Mesendoderm (in vitro differentiated cells): Measurements from ENCODE around the gene SLC35A4.
A peak's percentile ranks its signal among the peaks of the same experiment; 100 is the strongest.

Experiments
- DNase-seq: peaks from one replicate; pipeline ENCODE4 v3.0.0; 2013
- H2AK5ac ChIP-seq: 2 replicates; pipeline ENCODE4 v1.6.1; 2013; ENCODE audit warnings: low read length, inconsistent platforms
- H2BK120ac ChIP-seq: 2 replicates; pipeline ENCODE4 v1.6.1; 2013; ENCODE audit warnings: low read depth, mild to moderate bottlenecking, low read length, moderate library complexity, mixed read lengths
- H2BK15ac ChIP-seq: replicated peaks from 2 replicates; pipeline ENCODE4 v1.6.1; 2013; ENCODE audit warnings: low read depth, mild to moderate bottlenecking, moderate library complexity
- H2BK5ac ChIP-seq: 2 replicates; pipeline ENCODE4 v1.6.1; 2013; ENCODE audit warnings: low read length, inconsistent platforms
- H3K18ac ChIP-seq: 2 replicates; pipeline ENCODE4 v1.6.1; 2013; ENCODE audit warnings: mild to moderate bottlenecking, low read length, mixed read lengths
- H3K23ac ChIP-seq: one replicate; pipeline ENCODE4 v1.6.1; 2013; ENCODE audit warnings: low read length
- H3K27ac ChIP-seq: 2 replicates; pipeline ENCODE4 v1.5.1; 2013; ENCODE audit warnings: low read depth, mild to moderate bottlenecking, inconsistent platforms, low read length, moderate library complexity
- H3K27me3 ChIP-seq: 2 replicates; pipeline ENCODE4 v1.6.1; 2013; ENCODE audit warnings: low read length, control low read depth, mild to moderate bottlenecking, inconsistent platforms; ENCODE audit not compliant: insufficient read depth, poor library complexity
- H3K36me3 ChIP-seq: 2 replicates; pipeline ENCODE4 v1.6.1; 2013; ENCODE audit warnings: low read length, inconsistent platforms; ENCODE audit not compliant: control insufficient read depth, insufficient read depth
- H3K4ac ChIP-seq: one replicate; pipeline ENCODE4 v1.6.1; 2013; ENCODE audit warnings: low read depth, mild to moderate bottlenecking, low read length, moderate library complexity
- H3K4me1 ChIP-seq: 2 replicates; pipeline ENCODE4 v1.6.1; 2013; ENCODE audit warnings: low read depth, low read length, inconsistent platforms; ENCODE audit not compliant: control insufficient read depth
- H3K4me2 ChIP-seq: 2 replicates; pipeline ENCODE4 v1.6.1; 2013; ENCODE audit warnings: low read length
- H3K4me3 ChIP-seq: 2 replicates; pipeline ENCODE4 v1.5.1; 2013; ENCODE audit warnings: mild to moderate bottlenecking, low read length
- H3K56ac ChIP-seq: one replicate; pipeline ENCODE4 v1.6.1; 2013; ENCODE audit warnings: low read length
- H3K79me1 ChIP-seq: 2 replicates; pipeline ENCODE4 v1.6.1; 2013; ENCODE audit warnings: low read length, inconsistent platforms
- H3K79me2 ChIP-seq: 2 replicates; pipeline ENCODE4 v1.6.1; 2013; ENCODE audit warnings: mild to moderate bottlenecking, low read length; ENCODE audit not compliant: control insufficient read depth, insufficient read depth
- H3K9ac ChIP-seq: 2 replicates; pipeline ENCODE4 v1.6.1; 2013; ENCODE audit warnings: low read length, inconsistent platforms
- H4K5ac ChIP-seq: one replicate; pipeline ENCODE4 v1.6.1; 2013; ENCODE audit warnings: low read length
- H4K8ac ChIP-seq: one replicate; pipeline ENCODE4 v1.6.1; 2013; ENCODE audit warnings: low read depth, mild to moderate bottlenecking, control low read depth, low read length, moderate library complexity
- WGBS: extraction: QIAGEN DNeasy Blood & Tissue Kit; methylation state at CpG from one replicate; pipeline ENCODE4 v1.1.7; 2013; ENCODE audit warnings: low lambda C conversion rate, missing lambda C conversion rate; ENCODE audit not compliant: insufficient coverage; ENCODE audit errors: extremely low coverage; 5-methylcytosine and 5-hydroxymethylcytosine counted together

SLC35A4 gene

DNA sequence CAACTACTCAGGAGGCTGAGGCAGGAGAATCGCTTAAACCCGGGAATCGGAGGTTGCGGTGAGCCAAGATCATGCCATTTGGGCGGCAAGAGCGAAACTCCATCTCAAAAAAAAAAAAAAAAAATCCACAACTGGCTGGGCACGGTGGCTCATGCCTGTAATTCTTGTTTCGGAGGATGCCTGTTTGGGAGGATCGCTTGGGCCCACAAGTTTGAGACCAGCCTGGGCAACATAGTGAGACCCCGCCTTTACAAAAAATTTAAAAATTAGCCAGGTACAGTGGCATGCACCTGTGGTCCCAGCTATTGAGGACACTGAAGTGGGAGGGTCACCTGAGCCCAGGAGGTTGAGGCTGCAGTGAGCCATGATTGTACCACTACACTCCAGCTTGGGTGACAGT lies 19.0 kb upstream of the SLC35A4 start:
- no peak overlapping the region for H3K9ac ChIP-seq
- H2AK5ac ChIP-seq = no peak overlapping the region
- H3K4me1 ChIP-seq = peaks cover 4% of the 10 kb centered on the region
- H3K56ac ChIP-seq = no peak overlapping the region
- H3K18ac ChIP-seq = no peak overlapping the region
- H3K27ac ChIP-seq = no peak overlapping the region
- no peak overlapping the region for H3K4me2 ChIP-seq
- no peak overlapping the region for H2BK120ac ChIP-seq
- no peak overlapping the region for H3K4me3 ChIP-seq
- H2BK15ac ChIP-seq = no peak overlapping the region
- H4K8ac ChIP-seq = no peak overlapping the region
- no peak overlapping the region for H3K23ac ChIP-seq
- no peaks in the 10 kb centered on the region for H3K79me1 ChIP-seq
- H3K79me2 ChIP-seq = no peaks in the 10 kb centered on the region
- no peak overlapping the region for H2BK5ac ChIP-seq
- H3K36me3 ChIP-seq = peaks cover 3% of the 10 kb centered on the region
- DNase-seq = no peak
- WGBS = no CpG with 5 or more reads among the region's 10 CpGs
- no peak overlapping the region for H3K4ac ChIP-seq
- H3K27me3 ChIP-seq = no peaks in the 10 kb centered on the region
- H4K5ac ChIP-seq = no peak overlapping the region

DNA sequence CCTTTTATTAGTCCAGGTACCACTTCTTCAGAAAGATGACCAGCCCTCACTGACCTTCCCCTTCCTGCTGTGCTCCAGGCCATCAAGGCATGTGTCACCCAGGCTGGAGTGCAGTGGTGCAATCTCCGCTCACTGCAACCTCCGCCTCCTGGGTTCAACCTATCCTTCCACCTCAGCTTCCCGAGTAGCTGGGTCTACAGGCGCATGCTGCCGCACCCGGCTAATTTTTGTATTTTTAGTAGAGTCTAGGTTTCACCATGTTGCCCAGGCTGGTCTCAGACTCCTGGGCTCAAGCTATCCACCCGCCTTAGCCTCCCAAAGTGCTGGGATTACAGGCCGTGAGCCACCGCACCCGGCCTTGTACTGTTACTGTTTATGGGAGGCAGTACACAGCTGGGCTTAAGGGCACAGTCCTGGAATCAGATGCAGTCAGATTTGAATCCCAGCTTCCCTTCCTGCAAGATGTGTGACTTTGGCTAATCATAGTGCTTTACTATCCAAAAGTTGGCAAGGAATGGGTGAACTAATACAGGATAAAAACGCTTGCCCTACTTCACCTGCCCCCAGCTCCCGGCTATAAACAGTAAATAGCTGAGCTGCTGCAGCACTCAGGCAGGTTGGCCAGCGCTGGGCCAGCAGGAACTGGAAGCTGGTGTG lies 17.6 kb upstream of the SLC35A4 start:
- Histone ChIP-seq H3K4me3 (no peak overlapping the region), H2BK15ac (no peak overlapping the region), H2BK120ac (no peak overlapping the region), H3K36me3 (peaks cover 4% of the 10 kb centered on the region), H3K9ac (peak overlapping the region; percentile 57), H4K8ac (no peak overlapping the region), H3K27ac (no peak overlapping the region), H3K4me1 (peaks cover 4% of the 10 kb centered on the region), H3K56ac (peak overlapping the region; percentile 63), H3K18ac (no peak overlapping the region), H2BK5ac (no peak overlapping the region), H2AK5ac (no peak overlapping the region), H3K79me2 (no peaks in the 10 kb centered on the region), H3K79me1 (peaks cover 2% of the 10 kb centered on the region), H4K5ac (no peak overlapping the region), H3K4ac (no peak overlapping the region), H3K27me3 (no peaks in the 10 kb centered on the region), H3K4me2 (no peak overlapping the region), H3K23ac (no peak overlapping the region)
- WGBS = no CpG with 5 or more reads among the region's 13 CpGs
- no peak for DNase-seq

DNA sequence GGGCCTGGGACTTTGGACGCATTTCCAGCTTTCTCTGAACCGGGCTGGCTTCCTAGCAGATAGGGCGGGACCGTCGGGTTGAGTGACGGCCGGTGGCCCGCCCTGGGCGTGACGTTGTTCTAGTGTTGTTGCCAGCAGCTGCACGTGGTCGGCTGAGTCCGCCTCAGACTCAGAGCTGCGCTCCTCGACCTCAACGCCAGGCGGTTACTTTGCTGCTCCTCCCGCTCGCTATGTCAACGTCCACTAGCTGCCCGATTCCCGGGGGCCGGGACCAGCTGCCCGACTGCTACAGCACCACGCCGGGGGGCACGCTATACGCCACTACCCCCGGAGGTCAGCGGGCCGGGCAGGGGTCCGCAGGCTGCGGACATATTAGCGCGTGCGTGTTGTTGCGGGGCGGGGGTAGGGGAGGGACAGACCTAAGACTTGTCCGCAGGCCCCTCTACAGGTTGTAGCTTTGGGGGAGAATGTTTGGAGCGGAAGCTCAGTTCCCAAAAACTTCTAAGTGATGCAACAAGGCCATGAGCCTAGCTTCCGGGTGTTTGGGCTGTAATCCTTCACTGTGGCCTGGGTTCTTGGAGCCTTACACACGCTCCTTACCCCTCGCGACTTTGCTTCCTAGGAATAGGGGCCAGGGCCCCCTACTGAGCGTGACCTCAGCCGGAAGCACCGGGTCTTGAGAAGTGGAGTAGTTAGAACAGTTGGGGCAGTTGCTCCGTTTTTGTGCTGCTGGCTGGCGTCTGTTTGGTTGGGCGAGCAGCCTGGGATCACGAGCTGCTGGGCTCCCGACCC lies 16.9 kb upstream of the SLC35A4 start, which contains the start of gene EIF4EBP3:
EIF4EBP3 (plus strand) TSS at position 155 of the 792 bp plus-strand sequence; CDS start at position 231, 76 bp downstream.
- Histone ChIP-seq H3K4me2 (peak within 1 kb of the TSS; percentile 63), H3K56ac (peak within 1 kb of the TSS; percentile 85), H3K27me3 (no peaks in the 10 kb centered on the region), H3K23ac (no peak within 1 kb of the TSS), H3K79me1 (peaks cover 2% of the 10 kb centered on the region), H2BK120ac (no peak within 1 kb of the TSS), H3K4ac (peak within 1 kb of the TSS; percentile 6), H4K8ac (no peak within 1 kb of the TSS), H3K79me2 (no peaks in the 10 kb centered on the region), H4K5ac (no peak within 1 kb of the TSS), H3K4me3 (peak within 1 kb of the TSS; percentile 7), H2BK5ac (peak within 1 kb of the TSS; percentile 11), H3K9ac (peak within 1 kb of the TSS; percentile 57), H3K18ac (peak within 1 kb of the TSS; percentile 0), H3K4me1 (peaks cover 4% of the 10 kb centered on the region), H2AK5ac (peak within 1 kb of the TSS; percentile 33), H3K36me3 (peaks cover 4% of the 10 kb centered on the region), H2BK15ac (no peak within 1 kb of the TSS), H3K27ac (peak within 1 kb of the TSS; percentile 41)
- no CpG with 5 or more reads among the region's 52 CpGs for WGBS
- DNase-seq = peak; percentile 99

DNA sequence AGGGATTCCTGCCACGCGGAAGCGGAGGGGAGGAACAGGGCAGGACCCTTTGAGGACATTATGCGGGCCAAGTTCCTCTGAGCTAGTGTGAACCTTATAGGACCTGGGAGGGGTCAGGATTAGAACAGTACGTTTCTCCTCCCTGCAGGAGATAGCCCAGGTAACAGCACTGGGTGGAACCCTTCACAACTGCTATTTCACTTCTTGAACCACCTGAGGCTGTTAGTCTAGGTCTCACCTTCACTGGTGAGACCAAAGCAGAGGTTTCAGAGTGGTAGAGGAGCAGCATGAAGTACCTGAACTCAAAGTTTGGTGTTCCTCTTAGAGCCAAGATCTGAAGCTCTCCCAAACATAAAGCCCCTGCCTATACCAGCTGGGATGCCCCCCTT lies 16.3 kb upstream of the SLC35A4 start:
- no peaks in the 10 kb centered on the region for H3K27me3 ChIP-seq
- peak overlapping the region; percentile 0 for H3K18ac ChIP-seq
- no peak for DNase-seq
- no peak overlapping the region for H4K5ac ChIP-seq
- peak overlapping the region; percentile 54 for H3K9ac ChIP-seq
- H3K56ac ChIP-seq = peak overlapping the region; percentile 85
- peak overlapping the region; percentile 11 for H2BK5ac ChIP-seq
- peaks cover under 1% of the 10 kb centered on the region for H3K79me2 ChIP-seq
- H3K27ac ChIP-seq = peak overlapping the region; percentile 41
- H3K4me1 ChIP-seq = peaks cover 4% of the 10 kb centered on the region
- H3K23ac ChIP-seq = no peak overlapping the region
- H3K79me1 ChIP-seq = peaks cover 3% of the 10 kb centered on the region
- no peak overlapping the region for H3K4me3 ChIP-seq
- H2BK15ac ChIP-seq = no peak overlapping the region
- peak overlapping the region; percentile 63 for H3K4me2 ChIP-seq
- peak overlapping the region; percentile 6 for H3K4ac ChIP-seq
- no peak overlapping the region for H4K8ac ChIP-seq
- H2BK120ac ChIP-seq = no peak overlapping the region
- peak overlapping the region; percentile 33 for H2AK5ac ChIP-seq
- WGBS = no CpG with 5 or more reads among the region's 5 CpGs
- peaks cover 4% of the 10 kb centered on the region for H3K36me3 ChIP-seq

DNA sequence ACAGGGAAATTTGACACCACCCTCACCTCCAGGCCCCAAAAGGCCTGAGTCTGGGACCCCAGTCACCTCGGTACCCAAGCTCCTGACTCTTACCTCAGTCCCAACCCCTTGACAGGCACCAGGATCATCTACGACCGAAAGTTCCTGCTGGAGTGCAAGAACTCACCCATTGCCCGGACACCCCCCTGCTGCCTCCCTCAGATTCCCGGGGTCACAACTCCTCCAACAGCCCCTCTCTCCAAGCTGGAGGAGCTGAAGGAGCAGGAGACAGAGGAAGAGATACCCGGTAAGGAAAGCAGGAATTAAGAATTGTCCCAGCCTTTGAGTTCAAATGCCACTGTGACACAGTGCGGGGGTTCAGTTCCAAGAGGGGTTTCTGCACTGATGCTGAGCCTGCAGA lies 15.8 kb upstream of the SLC35A4 start:
- Histone ChIP-seq H3K56ac (no peak overlapping the region), H3K36me3 (peaks cover 4% of the 10 kb centered on the region), H3K79me1 (peaks cover 5% of the 10 kb centered on the region), H2BK120ac (no peak overlapping the region), H3K27ac (no peak overlapping the region), H3K18ac (no peak overlapping the region), H3K4me1 (peaks cover 4% of the 10 kb centered on the region), H3K79me2 (peaks cover 3% of the 10 kb centered on the region), H3K23ac (no peak overlapping the region), H3K27me3 (no peaks in the 10 kb centered on the region), H4K8ac (no peak overlapping the region), H3K9ac (peak overlapping the region; percentile 54), H3K4me2 (no peak overlapping the region), H2BK15ac (no peak overlapping the region), H2AK5ac (no peak overlapping the region), H3K4ac (no peak overlapping the region), H3K4me3 (no peak overlapping the region), H2BK5ac (no peak overlapping the region), H4K5ac (no peak overlapping the region)
- no peak for DNase-seq
- no CpG with 5 or more reads among the region's 7 CpGs for WGBS
